Transverse colon (tissue), 4 donors: ENCODE results near the gene MT1F. TPM values are rescaled to one million over a fixed set of nuclear protein-coding genes. Genes with fewer than 3 reads are reported as not detected.

ENCODE experiments used
- DNase-seq: peaks from one replicate; pipeline ENCODE4 v3.0.0-alpha.2; 2019
- H3K27ac ChIP-seq, 4 donors: fragments of 200-600 bp; sonication (generic); 2 replicates each; pipeline ENCODE4 v1.5.1; 2016 to 2018; ENCODE audit warnings: inconsistent platforms in 4 of 4
- H3K27me3 ChIP-seq: fragments of 200-600 bp; sonication (generic); 2 replicates; pipeline ENCODE4 v1.5.1; 2017; ENCODE audit warnings: inconsistent platforms
- H3K36me3 ChIP-seq, 4 donors: fragments of 200-600 bp; sonication (generic); 2 replicates each; pipeline ENCODE4 v1.5.1; 2017 to 2019; ENCODE audit warnings: inconsistent platforms in 4 of 4
- H3K4me1 ChIP-seq, 4 donors: fragments of 200-600 bp; sonication (generic); 2 replicates each; pipeline ENCODE4 v1.5.1; 2017 to 2020; ENCODE audit warnings: inconsistent platforms in 4 of 4
- H3K4me3 ChIP-seq, 4 donors: fragments of 200-600 bp; sonication (generic); 1 replicate in 1 of 4; 2 replicates in 3 of 4; pipeline versions ENCODE4 v1.5.1 to v1.6.1; 2017 to 2019; ENCODE audit warnings: inconsistent platforms in 4 of 4
- H3K9me3 ChIP-seq, 2 donors: fragments of 200-600 bp; sonication (generic); 2 replicates each; pipeline ENCODE4 v1.5.1; 2017 to 2019; ENCODE audit warnings: inconsistent platforms in 2 of 2
- EP300 ChIP-seq: sonication (generic); formaldehyde crosslinking; IDR thresholded peaks from one replicate; pipeline ENCODE4 v1.6.1; 2017; ENCODE audit warnings: antibody characterized with exemption, low read depth
- POLR2A ChIP-seq: fragments of 450-650 bp; IDR thresholded peaks from one replicate; pipeline ENCODE4 v1.6.1; 2016; ENCODE audit warnings: antibody characterized with exemption, mild to moderate bottlenecking, moderate library complexity
- POLR2AphosphoS5 ChIP-seq, 3 donors: sonication (generic); formaldehyde crosslinking; IDR thresholded peaks; one replicate each; pipeline ENCODE4 v1.6.1; 2016; ENCODE audit warnings: antibody characterized with exemption in 3 of 3
- WGBS, 2 donors: methylation state at CpG; one replicate each; pipeline ENCODE4 v1.1.5; 2018; ENCODE audit warnings: low coverage in 1 of 2; 5-methylcytosine and 5-hydroxymethylcytosine counted together
- in situ Hi-C, 4 donors: fragments of 200-750 bp; cut with MboI; loops; one replicate each; pipeline versions ENCODE4 v1.15.0 to v1.15.1; 2017; ENCODE audit warnings: low sequenced_read_pairs in 3 of 4, low pct_ligation_motif_present in 1 of 4, low pct_unique_long_range_greater_than_20kb in 1 of 4
- intact Hi-C: fragments of 100-400 bp; cut with DNase I; formaldehyde crosslinking; loops from one replicate; pipeline ENCODE4 v1.15.1; 2023; ENCODE audit warnings: low total_unique reads
- total RNA-seq, 4 donors: library from RNA; depleted of rRNA; stranded (reverse); fragments of >200 nt; gene quantifications; one replicate each; pipeline ENCODE4 v1.1.0, GENCODE V29; 2016
- TF ChIP-seq, protein P1 (sequence below), 5 experiments: fragments of 200-600 bp in 3 of 5; fragments of 450-650 bp in 2 of 5; sonication (generic) in 3 of 5; IDR thresholded peaks; 1 replicate in 2 of 5; 2 replicates in 3 of 5; pipeline ENCODE4 v1.5.1; 2016 to 2017; ENCODE audit warnings: antibody characterized with exemption in 5 of 5, inconsistent platforms in 3 of 5, mild to moderate bottlenecking in 2 of 5, moderate library complexity in 1 of 5

MT1F gene
- total RNA-seq, 4 donors from 2014 or later = 6.8 to 54.5 (median 18.9) TPM

DNA sequence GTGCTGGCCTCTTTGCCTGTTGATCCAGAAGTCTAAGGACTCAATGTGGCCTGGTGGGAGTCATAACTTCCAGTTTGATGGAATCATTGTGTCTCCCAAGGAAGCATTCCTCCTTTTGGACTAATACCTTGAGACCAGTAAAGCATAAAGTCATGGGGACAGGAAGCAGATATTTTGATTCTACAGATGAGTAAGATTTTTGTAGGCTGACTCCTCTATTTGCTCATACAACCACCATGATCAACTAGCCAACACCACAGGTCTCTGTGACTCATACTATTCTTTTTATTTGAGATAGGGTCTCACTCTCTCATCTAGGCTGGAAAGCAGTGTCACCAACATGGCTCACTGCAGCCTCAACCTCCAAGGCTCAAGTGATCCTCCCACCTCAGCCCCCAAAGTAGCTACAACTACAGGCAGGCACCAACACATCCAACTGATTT, 43.2 kb upstream of the MT1F start:
- DNase-seq = no peak
- Histone ChIP-seq H3K9me3 (no peaks in the 10 kb centered on the region), H3K36me3 (no peaks in the 10 kb centered on the region), H3K27ac (no peak overlapping the region), H3K27me3 (peaks cover 4% of the 10 kb centered on the region), H3K4me3 (no peak overlapping the region), H3K4me1 (peaks cover 12 to 32% (median 18%) of the 10 kb centered on the region in 4 donors)
- TF ChIP-seq, protein P1, sequence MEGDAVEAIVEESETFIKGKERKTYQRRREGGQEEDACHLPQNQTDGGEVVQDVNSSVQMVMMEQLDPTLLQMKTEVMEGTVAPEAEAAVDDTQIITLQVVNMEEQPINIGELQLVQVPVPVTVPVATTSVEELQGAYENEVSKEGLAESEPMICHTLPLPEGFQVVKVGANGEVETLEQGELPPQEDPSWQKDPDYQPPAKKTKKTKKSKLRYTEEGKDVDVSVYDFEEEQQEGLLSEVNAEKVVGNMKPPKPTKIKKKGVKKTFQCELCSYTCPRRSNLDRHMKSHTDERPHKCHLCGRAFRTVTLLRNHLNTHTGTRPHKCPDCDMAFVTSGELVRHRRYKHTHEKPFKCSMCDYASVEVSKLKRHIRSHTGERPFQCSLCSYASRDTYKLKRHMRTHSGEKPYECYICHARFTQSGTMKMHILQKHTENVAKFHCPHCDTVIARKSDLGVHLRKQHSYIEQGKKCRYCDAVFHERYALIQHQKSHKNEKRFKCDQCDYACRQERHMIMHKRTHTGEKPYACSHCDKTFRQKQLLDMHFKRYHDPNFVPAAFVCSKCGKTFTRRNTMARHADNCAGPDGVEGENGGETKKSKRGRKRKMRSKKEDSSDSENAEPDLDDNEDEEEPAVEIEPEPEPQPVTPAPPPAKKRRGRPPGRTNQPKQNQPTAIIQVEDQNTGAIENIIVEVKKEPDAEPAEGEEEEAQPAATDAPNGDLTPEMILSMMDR (IDR thresholded peaks at IDR 0.05) = no peak
- TF ChIP-seq POLR2A (no peak), POLR2AphosphoS5 (IDR thresholded peaks at IDR 0.05) (no peak), EP300 (no peak)
- in situ Hi-C loops = no loop called here
- intact Hi-C loops = no loop called here

DNA sequence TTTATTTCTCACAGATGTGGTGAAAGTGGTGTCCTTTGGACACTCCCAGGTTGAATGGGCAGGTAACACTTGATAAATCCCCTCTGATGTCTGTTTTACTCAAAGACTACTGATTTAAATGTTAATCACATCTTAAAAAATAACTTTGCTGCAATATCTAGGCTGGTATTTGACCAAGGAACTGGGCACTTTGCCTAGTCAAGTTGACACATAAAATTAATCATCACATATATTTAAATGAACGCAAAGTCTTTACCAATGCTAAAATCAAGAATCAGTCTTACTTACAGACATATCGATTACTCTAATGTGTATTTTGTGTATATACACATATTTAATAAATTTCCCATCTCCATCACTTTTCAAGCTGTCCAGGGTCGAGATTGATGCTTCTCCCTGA, 42.4 kb upstream of the MT1F start:
- WGBS, 2 donors = 77 to 79% methylated on average over 3 of the region's 3 CpGs
- no peak for TF ChIP-seq POLR2A
- TF ChIP-seq POLR2AphosphoS5 (IDR thresholded peaks at IDR 0.05) = no peak
- no peak for TF ChIP-seq EP300
- TF ChIP-seq, protein P1 (IDR thresholded peaks at IDR 0.05) = no peak
- Histone ChIP-seq H3K27ac (no peak overlapping the region), H3K4me3 (no peak overlapping the region), H3K27me3 (peaks cover 4% of the 10 kb centered on the region), H3K9me3 (no peaks in the 10 kb centered on the region), H3K4me1 (peaks cover 7 to 24% (median 13%) of the 10 kb centered on the region in 4 donors), H3K36me3 (no peaks in the 10 kb centered on the region)
- DNase-seq = no peak
- intact Hi-C loops (no loop called here), in situ Hi-C loops (no loop called here)

DNA sequence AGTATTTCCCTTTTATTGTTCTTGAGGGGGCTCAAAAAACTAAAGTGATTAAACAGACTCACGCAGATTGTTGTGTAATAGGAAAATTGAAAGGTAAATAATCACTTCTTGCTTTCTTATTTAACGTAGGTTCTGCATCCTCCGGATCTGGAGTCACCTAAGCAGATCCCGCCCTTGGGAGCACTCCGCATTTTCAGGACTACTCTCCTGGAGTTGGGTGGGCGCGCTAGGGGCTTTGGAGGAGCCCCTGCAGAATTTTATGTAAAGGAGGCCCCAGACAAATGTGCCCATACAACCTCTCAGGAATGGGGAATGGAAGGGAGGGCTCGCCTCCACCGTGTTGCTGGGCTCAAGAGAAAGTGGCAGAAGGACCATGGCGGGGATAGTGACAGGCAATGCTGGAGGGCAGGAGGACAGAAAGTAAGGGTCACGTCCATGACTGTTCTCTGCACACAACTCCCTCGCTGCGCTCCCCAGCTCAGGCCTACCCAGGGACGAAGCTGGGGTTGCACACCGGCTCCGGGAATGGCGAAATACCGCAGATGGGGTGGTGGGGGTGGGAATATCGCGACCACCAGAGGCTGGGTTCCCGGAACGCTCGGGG, 41.0 kb upstream of the MT1F start:
- H3K27ac ChIP-seq = peak overlapping the region; percentile 25 to 55 (median 41)
- peaks cover 4% of the 10 kb centered on the region for H3K27me3 ChIP-seq
- H3K9me3 ChIP-seq = no peaks in the 10 kb centered on the region
- H3K4me3 ChIP-seq = peak overlapping the region in 3 of 4 donors; percentile 24 to 42 (median 38)
- TF ChIP-seq POLR2A = no peak
- TF ChIP-seq, protein P1 (IDR thresholded peaks at IDR 0.05) = no peak
- no peak for TF ChIP-seq EP300
- TF ChIP-seq POLR2AphosphoS5 (IDR thresholded peaks at IDR 0.05) = no peak
- H3K36me3 ChIP-seq = no peaks in the 10 kb centered on the region
- WGBS, 2 donors = 66 to 90% methylated on average over 2 to 23 of the region's 23 CpGs
- in situ Hi-C loops (no loop called here), intact Hi-C loops (no loop called here)
- no peak for DNase-seq
- peaks cover 5 to 16% (median 10%) of the 10 kb centered on the region in 4 donors for H3K4me1 ChIP-seq

DNA sequence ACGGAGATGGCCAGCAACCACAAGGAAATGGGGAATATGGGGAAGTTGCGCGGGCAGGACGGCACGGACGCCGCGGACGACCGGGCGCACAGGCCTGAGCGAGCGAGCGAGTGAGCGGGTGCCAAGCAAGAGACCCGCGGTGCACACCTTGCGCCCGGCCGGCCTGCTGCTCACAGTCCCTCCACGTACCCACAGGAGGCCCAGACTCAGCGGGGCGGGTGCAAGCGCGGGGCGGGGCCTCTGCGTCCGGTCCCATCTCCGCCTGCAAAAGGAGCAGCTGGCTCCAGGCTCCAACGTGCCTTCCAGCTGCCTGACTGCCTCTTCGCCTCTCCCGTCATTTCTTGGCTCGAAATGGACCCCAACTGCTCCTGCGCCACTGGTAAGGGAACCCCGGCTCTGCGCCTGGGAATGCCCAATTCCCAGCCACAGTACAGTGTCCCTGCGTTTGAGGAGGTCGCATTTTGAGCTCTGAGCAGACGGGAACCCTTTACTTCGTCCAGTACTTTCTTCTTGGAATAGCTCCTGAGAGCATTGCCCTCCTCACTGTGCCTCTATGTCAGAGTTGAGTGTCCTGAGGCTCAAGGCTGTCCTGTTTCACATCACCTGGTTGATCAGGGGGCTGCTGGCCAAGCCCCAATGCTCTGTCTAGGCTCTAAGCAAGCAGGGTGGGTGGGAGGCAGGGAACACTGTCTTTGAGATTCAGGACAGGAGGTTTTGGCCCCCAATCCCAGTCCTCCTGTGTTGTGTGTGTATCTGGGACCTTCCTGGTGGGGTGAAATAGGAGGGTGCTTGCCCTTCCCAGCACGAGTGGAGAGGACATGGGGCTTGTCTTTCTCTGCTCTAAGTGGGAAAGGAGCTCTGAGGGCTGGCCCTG, 40.3 kb upstream of the MT1F start:
- H3K4me3 ChIP-seq = peak overlapping the region; percentile 8 to 42 (median 31)
- in situ Hi-C loops = no loop called here
- WGBS, 2 donors = 17% methylated on average over 33 of the region's 41 CpGs; no CpG with 5 or more reads in 1 of the 2 donors
- peaks cover 5 to 16% (median 10%) of the 10 kb centered on the region in 4 donors for H3K4me1 ChIP-seq
- H3K27me3 ChIP-seq = peaks cover 4% of the 10 kb centered on the region
- H3K9me3 ChIP-seq = no peaks in the 10 kb centered on the region
- TF ChIP-seq EP300 = no peak
- TF ChIP-seq POLR2A = peak; percentile 32
- peak; percentile 30 to 79 (median 68) for TF ChIP-seq POLR2AphosphoS5 (IDR thresholded peaks at IDR 0.05)
- H3K36me3 ChIP-seq = no peaks in the 10 kb centered on the region
- DNase-seq = peak; percentile 70
- peak overlapping the region; percentile 25 to 55 (median 41) for H3K27ac ChIP-seq
- intact Hi-C loops = no loop called here
